Loucy (cell line): ENCODE data around the gene GULP1.

ENCODE experiments used
- EZH2phosphoT487 ChIP-seq: fragments of 200-600 bp; IDR thresholded peaks from 2 replicates; pipeline ENCODE4 v1.6.1; 2018; ENCODE audit warnings: antibody characterized with exemption, mild to moderate bottlenecking, moderate library complexity, borderline replicate concordance
- TF ChIP-seq, protein P1 (sequence below): fragments of 200-600 bp; sonication (generic); conservative IDR thresholded peaks from 2 replicates; pipeline ENCODE4 v1.5.1; 2014; ENCODE audit warnings: mild to moderate bottlenecking, antibody characterized with exemption, low read length

DNA sequence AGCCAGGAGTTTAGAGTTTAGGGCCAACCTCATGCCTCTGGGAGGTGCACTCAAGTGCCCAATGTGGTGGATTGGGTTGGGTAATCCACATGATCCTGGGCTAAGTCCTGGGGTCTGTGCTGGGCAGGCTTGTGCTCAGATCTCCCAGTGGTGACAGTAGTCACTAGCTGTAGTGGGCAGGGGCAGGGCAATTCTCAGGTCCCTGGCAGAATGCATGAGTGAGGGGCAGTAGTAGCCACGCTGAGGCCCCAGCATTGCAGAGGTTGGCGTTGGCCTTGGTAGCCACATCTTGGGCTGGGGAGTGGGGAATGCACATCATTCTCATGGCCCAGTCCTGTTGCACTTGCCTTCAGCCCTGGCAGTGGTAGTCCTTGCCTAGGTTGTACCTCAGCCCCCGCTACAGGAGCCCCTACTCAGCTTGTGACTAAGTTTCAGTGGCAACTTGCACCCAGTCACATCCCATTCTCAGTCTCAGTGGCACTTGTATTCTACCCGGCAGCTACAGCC is 269.9 kb downstream of the GULP1 start:
- TF ChIP-seq, protein P1, sequence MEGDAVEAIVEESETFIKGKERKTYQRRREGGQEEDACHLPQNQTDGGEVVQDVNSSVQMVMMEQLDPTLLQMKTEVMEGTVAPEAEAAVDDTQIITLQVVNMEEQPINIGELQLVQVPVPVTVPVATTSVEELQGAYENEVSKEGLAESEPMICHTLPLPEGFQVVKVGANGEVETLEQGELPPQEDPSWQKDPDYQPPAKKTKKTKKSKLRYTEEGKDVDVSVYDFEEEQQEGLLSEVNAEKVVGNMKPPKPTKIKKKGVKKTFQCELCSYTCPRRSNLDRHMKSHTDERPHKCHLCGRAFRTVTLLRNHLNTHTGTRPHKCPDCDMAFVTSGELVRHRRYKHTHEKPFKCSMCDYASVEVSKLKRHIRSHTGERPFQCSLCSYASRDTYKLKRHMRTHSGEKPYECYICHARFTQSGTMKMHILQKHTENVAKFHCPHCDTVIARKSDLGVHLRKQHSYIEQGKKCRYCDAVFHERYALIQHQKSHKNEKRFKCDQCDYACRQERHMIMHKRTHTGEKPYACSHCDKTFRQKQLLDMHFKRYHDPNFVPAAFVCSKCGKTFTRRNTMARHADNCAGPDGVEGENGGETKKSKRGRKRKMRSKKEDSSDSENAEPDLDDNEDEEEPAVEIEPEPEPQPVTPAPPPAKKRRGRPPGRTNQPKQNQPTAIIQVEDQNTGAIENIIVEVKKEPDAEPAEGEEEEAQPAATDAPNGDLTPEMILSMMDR = no peak
- TF ChIP-seq EZH2phosphoT487 = no peak
